Measurements from ENCODE around the gene TMC8. TPM values are rescaled to one million over a fixed set of nuclear protein-coding genes. Genes with fewer than 3 reads are reported as not detected.

The TMC8 gene
- polyA plus RNA-seq, 3 donors: 13.3 to 151 (median 15.1) TPM

DNA sequence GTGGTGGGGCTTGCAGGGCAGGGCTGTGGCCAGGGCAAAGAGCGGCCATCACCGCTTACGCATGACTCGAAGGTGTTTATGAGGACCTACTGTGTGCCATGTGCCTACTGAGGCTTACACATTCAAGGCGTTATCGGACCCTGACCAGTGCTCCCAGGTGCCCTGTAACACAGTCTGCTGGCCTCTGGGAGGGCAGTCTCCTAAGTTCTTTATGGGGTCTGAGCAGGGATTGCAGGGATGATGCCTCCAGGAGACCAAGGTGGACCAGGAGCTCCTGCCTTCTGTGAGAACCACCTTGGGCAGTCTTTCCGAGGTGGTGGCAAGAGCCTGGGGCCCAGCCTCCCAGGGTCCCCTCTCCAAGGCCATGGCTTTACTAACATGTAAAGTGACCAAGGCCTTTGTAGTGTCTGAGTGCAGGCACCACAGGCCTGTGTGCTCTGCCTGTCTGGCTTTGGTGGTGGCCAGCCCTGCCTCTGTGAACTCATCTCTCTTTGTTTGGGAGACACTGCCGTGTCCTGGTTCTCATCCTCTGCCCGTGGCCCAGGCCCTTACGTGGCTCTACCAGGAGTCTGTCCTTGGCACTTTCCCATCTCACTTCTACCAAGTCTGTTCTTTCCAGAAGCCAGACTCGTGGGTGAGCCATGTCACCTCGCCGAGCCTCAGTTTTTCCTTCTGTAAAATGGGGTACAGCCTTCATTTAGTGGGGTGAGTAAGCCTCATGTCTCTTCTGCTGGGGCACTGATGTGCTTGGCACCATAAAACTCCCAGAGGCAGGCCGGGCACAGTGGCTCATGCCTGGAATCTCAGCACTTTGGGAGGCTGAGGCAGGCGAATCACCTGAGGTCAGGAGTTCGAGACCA lies 34.4 kb downstream of the TMC8 start:
- Mint-ChIP-seq H3K36me3 (no peaks in the 10 kb centered on the region), H3K4me3 (no peak overlapping the region), H3K27me3 (ENCODE audit: low read depth in 3 of 3) (peaks cover 0 to 4% (median 1%) of the 10 kb centered on the region in 3 donors), H3K27ac (no peak overlapping the region), H3K4me1 (peaks cover 26% of the 10 kb centered on the region), H3K9me3 (peaks cover 0 to 3% (median 0%) of the 10 kb centered on the region in 7 donors)
- H3K79me2 ChIP-seq (ENCODE audit: insufficient read depth, low read length): peaks cover 15% of the 10 kb centered on the region
- H3K36me3 ChIP-seq (replicated peaks in 1 of 2; ENCODE audit: control insufficient read depth in 1 of 2, insufficient read depth in 2 of 2, low read length in 2 of 2): no peaks in the 10 kb centered on the region
- no peak overlapping the region for H2AFZ ChIP-seq (ENCODE audit: insufficient read depth, low read depth, low read length, poor library complexity, severe bottlenecking)
- H3K4me2 ChIP-seq (replicated peaks; ENCODE audit: extremely low read depth, low read length, poor library complexity, severe bottlenecking): no peak overlapping the region
- 95% methylated on average over 11 of the region's 16 CpGs for WGBS (ENCODE audit: insufficient coverage)
- intact Hi-C loops (cut with micrococcal nuclease): no loop called here
- H3K4me1 ChIP-seq (ENCODE audit: control insufficient read depth in 1 of 2, insufficient read depth in 2 of 2, low read length in 2 of 2): peaks cover 16 to 24% of the 10 kb centered on the region in 2 donors
- TF ChIP-seq, protein P1, sequence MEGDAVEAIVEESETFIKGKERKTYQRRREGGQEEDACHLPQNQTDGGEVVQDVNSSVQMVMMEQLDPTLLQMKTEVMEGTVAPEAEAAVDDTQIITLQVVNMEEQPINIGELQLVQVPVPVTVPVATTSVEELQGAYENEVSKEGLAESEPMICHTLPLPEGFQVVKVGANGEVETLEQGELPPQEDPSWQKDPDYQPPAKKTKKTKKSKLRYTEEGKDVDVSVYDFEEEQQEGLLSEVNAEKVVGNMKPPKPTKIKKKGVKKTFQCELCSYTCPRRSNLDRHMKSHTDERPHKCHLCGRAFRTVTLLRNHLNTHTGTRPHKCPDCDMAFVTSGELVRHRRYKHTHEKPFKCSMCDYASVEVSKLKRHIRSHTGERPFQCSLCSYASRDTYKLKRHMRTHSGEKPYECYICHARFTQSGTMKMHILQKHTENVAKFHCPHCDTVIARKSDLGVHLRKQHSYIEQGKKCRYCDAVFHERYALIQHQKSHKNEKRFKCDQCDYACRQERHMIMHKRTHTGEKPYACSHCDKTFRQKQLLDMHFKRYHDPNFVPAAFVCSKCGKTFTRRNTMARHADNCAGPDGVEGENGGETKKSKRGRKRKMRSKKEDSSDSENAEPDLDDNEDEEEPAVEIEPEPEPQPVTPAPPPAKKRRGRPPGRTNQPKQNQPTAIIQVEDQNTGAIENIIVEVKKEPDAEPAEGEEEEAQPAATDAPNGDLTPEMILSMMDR (IDR thresholded peaks at IDR 0.05): no peak
- H3K27me3 ChIP-seq (ENCODE audit: control insufficient read depth in 2 of 2, insufficient read depth in 2 of 2, low read length in 2 of 2): no peaks in the 10 kb centered on the region
- H3K27ac ChIP-seq (ENCODE audit: low read depth in 1 of 2, low read length in 2 of 2): no peak overlapping the region
- H3K4me3 ChIP-seq (replicated peaks in 1 of 3; ENCODE audit: low read depth in 2 of 3, low read length in 3 of 3): no peak overlapping the region
- DNase-seq: no peak
- H3K9ac ChIP-seq (ENCODE audit: insufficient read depth, low read length, poor library complexity, severe bottlenecking): no peak overlapping the region
- no peaks in the 10 kb centered on the region for H3K9me3 ChIP-seq (replicated peaks in 1 of 2; ENCODE audit: control insufficient read depth in 1 of 2, insufficient read depth in 1 of 2, low read length in 2 of 2)
- H4K20me1 ChIP-seq (ENCODE audit: insufficient read depth, low read length): peaks cover 12% of the 10 kb centered on the region

GRCh38 chr17:78166416-78166815 lies 35.8 kb downstream of the TMC8 start:
- Histone ChIP-seq H3K27ac (ENCODE audit: low read depth in 1 of 2, low read length in 2 of 2) (no peak overlapping the region), H4K20me1 (ENCODE audit: insufficient read depth, low read length) (peaks cover 26% of the 10 kb centered on the region), H3K9ac (ENCODE audit: insufficient read depth, low read length, poor library complexity, severe bottlenecking) (no peak overlapping the region), H3K4me2 (replicated peaks; ENCODE audit: extremely low read depth, low read length, poor library complexity, severe bottlenecking) (no peak overlapping the region), H3K79me2 (ENCODE audit: insufficient read depth, low read length) (peaks cover 29% of the 10 kb centered on the region), H3K4me3 (replicated peaks in 1 of 3; ENCODE audit: low read depth in 2 of 3, low read length in 3 of 3) (no peak overlapping the region), H3K36me3 (replicated peaks in 1 of 2; ENCODE audit: control insufficient read depth in 1 of 2, insufficient read depth in 2 of 2, low read length in 2 of 2) (peaks cover 4 to 11% of the 10 kb centered on the region in 2 donors), H2AFZ (ENCODE audit: insufficient read depth, low read depth, low read length, poor library complexity, severe bottlenecking) (no peak overlapping the region), H3K4me1 (ENCODE audit: control insufficient read depth in 1 of 2, insufficient read depth in 2 of 2, low read length in 2 of 2) (peaks cover 28 to 35% of the 10 kb centered on the region in 2 donors), H3K9me3 (replicated peaks in 1 of 2; ENCODE audit: control insufficient read depth in 1 of 2, insufficient read depth in 1 of 2, low read length in 2 of 2) (no peaks in the 10 kb centered on the region), H3K27me3 (ENCODE audit: control insufficient read depth in 2 of 2, insufficient read depth in 2 of 2, low read length in 2 of 2) (no peaks in the 10 kb centered on the region)
- H3K27me3 Mint-ChIP-seq (ENCODE audit: low read depth in 3 of 3): peaks cover 0 to 4% (median 1%) of the 10 kb centered on the region in 3 donors
- intact Hi-C loops (cut with micrococcal nuclease): no loop called here
- 50% methylated on average over 1 of the region's 6 CpGs for WGBS (ENCODE audit: insufficient coverage)
- H3K4me1 Mint-ChIP-seq: peaks cover 33% of the 10 kb centered on the region
- H3K27ac Mint-ChIP-seq: no peak overlapping the region
- H3K9me3 Mint-ChIP-seq: no peaks in the 10 kb centered on the region
- DNase-seq: no peak
- H3K4me3 Mint-ChIP-seq: no peak overlapping the region
- peaks cover 7 to 13% of the 10 kb centered on the region in 2 donors for H3K36me3 Mint-ChIP-seq
- TF ChIP-seq, protein P1 (IDR thresholded peaks at IDR 0.05): no peak
